Adrenal gland (tissue), 5 donors: Measurements from ENCODE around the gene SUFU.

Source experiments
- POLR2A ChIP-seq, 2 donors: fragments of 450-650 bp; IDR thresholded peaks; one replicate each; pipeline ENCODE4 v1.6.1; 2017; ENCODE audit warnings: antibody characterized with exemption in 2 of 2, mild to moderate bottlenecking in 2 of 2, moderate library complexity in 1 of 2
- TF ChIP-seq, protein P1 (sequence below), 6 experiments: fragments of 450-650 bp in 4 of 6; fragments of 200-600 bp in 2 of 6; sonication (generic) in 1 of 6; IDR thresholded peaks; 1 replicate in 5 of 6; 2 replicates in 1 of 6; pipeline versions ENCODE4 v1.5.1 to v1.8.0; 2016 to 2021; ENCODE audit warnings: antibody characterized with exemption in 6 of 6, mild to moderate bottlenecking in 2 of 6, moderate library complexity in 1 of 6
- donor health status: DM: no; HTN: no; CAD: no.

DNA sequence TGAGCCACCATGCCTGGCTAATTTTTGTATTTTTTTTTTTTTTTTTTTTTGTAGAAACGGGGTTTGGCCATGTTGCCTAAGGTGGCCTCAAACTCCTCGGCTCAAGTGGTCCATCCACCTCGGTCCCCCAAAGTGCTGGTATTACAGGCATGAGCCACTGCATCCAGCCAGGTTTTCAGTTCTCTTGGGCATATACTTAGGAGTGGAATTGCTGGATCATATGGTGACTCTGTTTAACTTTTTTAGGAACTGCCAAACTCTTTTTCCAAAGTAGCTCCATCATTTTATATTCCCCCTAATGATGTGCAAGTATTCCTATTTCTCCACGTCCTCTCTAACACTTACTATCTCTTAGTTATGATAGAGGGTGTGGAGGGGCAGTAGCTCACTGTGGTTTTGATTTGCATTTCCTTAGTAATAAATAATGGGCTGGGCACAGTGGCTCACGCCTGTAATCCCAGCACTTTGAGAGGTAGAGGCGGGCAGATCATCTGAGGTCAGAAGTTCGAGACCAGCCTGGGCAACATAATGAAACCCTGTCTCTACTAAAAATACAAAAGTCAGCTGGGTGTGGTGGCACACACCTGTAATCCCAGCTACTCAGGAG, 41.6 kb downstream of the SUFU start:
- TF ChIP-seq, protein P1, sequence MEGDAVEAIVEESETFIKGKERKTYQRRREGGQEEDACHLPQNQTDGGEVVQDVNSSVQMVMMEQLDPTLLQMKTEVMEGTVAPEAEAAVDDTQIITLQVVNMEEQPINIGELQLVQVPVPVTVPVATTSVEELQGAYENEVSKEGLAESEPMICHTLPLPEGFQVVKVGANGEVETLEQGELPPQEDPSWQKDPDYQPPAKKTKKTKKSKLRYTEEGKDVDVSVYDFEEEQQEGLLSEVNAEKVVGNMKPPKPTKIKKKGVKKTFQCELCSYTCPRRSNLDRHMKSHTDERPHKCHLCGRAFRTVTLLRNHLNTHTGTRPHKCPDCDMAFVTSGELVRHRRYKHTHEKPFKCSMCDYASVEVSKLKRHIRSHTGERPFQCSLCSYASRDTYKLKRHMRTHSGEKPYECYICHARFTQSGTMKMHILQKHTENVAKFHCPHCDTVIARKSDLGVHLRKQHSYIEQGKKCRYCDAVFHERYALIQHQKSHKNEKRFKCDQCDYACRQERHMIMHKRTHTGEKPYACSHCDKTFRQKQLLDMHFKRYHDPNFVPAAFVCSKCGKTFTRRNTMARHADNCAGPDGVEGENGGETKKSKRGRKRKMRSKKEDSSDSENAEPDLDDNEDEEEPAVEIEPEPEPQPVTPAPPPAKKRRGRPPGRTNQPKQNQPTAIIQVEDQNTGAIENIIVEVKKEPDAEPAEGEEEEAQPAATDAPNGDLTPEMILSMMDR (IDR thresholded peaks at IDR 0.05) = no peak
- TF ChIP-seq POLR2A (IDR thresholded peaks at IDR 0.05) = no peak
